IPS-NIHi11 (cell line): ENCODE data around the gene MRPL2.

ENCODE experiments used
- DNase-seq: peaks from one replicate; pipeline ENCODE4 v3.0.0; 2012; ENCODE audit warnings: mixed read lengths, low spot score

The MRPL2 gene

GRCh38 chr6:43059168-43060033 is at the start of gene MRPL2, which contains the start of gene KLC4:
Gene MRPL2 (minus strand): TSS chr6:43059434. CDS start chr6:43059381, 53 bp downstream.
Gene KLC4 (plus strand): TSS chr6:43059631. CDS start chr6:43061336, 1,705 bp downstream.
- DNase-seq: peak; percentile 99

GRCh38 chr6:43107344-43108062 is 48.3 kb upstream of the MRPL2 start:
- no peak for DNase-seq

GRCh38 chr6:43105538-43106222 is 46.4 kb upstream of the MRPL2 start:
- no peak for DNase-seq

GRCh38 chr6:43103253-43103876 is 44.1 kb upstream of the MRPL2 start:
- DNase-seq: no peak

GRCh38 chr6:43101497-43101896 is 42.3 kb upstream of the MRPL2 start:
- no peak for DNase-seq

GRCh38 chr6:43097502-43097901 is 38.3 kb upstream of the MRPL2 start:
- no peak for DNase-seq

- DNase-seq: no peak
These were observed 37.9 kb upstream of the MRPL2 start for GRCh38 chr6:43097098-43097489.

GRCh38 chr6:43096451-43097097 is 37.3 kb upstream of the MRPL2 start:
- peak; percentile 62 for DNase-seq

GRCh38 chr6:43095939-43096338 is 36.7 kb upstream of the MRPL2 start:
- no peak for DNase-seq

- no peak for DNase-seq
These were observed 34.4 kb upstream of the MRPL2 start for GRCh38 chr6:43093436-43094289.

- DNase-seq: no peak
These were observed 33.4 kb upstream of the MRPL2 start for GRCh38 chr6:43092635-43093034.

GRCh38 chr6:43091436-43091991 is 32.3 kb upstream of the MRPL2 start:
- DNase-seq: no peak

GRCh38 chr6:43091020-43091419 is 31.8 kb upstream of the MRPL2 start:
- DNase-seq: no peak

GRCh38 chr6:43090559-43090956 is 31.3 kb upstream of the MRPL2 start:
- DNase-seq: peak; percentile 71

GRCh38 chr6:43089874-43090558 is 30.8 kb upstream of the MRPL2 start:
- peak; percentile 39 for DNase-seq

- peak; percentile 78 for DNase-seq
These were observed 30.2 kb upstream of the MRPL2 start for GRCh38 chr6:43089467-43089866.

- no peak for DNase-seq
These were observed 29.4 kb upstream of the MRPL2 start for GRCh38 chr6:43088654-43089056.

- no peak for DNase-seq
These were observed 26.9 kb upstream of the MRPL2 start for GRCh38 chr6:43086022-43086658.
